K562 (cell line): ENCODE results near the gene PTK7. TPM values are rescaled to one million over a fixed set of nuclear protein-coding genes. Genes with fewer than 3 reads are reported as not detected.
A peak's percentile ranks its signal among the peaks of the same experiment; 100 is the strongest.

Experiments
- ARNT ChIP-seq, 2 experiments: fragments of 450-650 bp; IDR thresholded peaks; 2 replicates each; pipeline ENCODE4 v1.6.1; 2016; ENCODE audit warnings: mild to moderate bottlenecking in 1 of 2
- ATF3 ChIP-seq, 2 experiments: fragments of 450-650 bp in 1 of 2; sonication (generic) in 1 of 2; formaldehyde crosslinking in 1 of 2; IDR thresholded peaks in 1 of 2; conservative IDR thresholded peaks in 1 of 2; 2 replicates each; pipeline versions ENCODE4 v1.6.1 to v1.8.1; 2016 to 2023; ENCODE audit warnings: mild to moderate bottlenecking in 2 of 2, moderate library complexity in 2 of 2, inconsistent platforms in 1 of 2, missing genetic modification reagents in 1 of 2
- DLX4 ChIP-seq: fragments of 250-450 bp; sonication (Bioruptor Pico); IDR thresholded peaks from 2 replicates; pipeline ENCODE4 v1.6.1; 2021; ENCODE audit warnings: mild to moderate bottlenecking
- DPF2 ChIP-seq: fragments of 450-650 bp; IDR thresholded peaks from 2 replicates; pipeline ENCODE4 v1.6.1; 2016
- HNRNPLL ChIP-seq: fragments of 200-400 bp; formaldehyde crosslinking; IDR thresholded peaks from 2 replicates; pipeline ENCODE4 v1.6.1; 2017; ENCODE audit warnings: low read length, low read depth, mild to moderate bottlenecking; ENCODE audit not compliant: poor library complexity, severe bottlenecking
- MGA ChIP-seq: fragments of 450-650 bp; IDR thresholded peaks from 2 replicates; pipeline ENCODE4 v1.6.1; 2016; ENCODE audit warnings: mild to moderate bottlenecking, moderate library complexity
- MTA1 ChIP-seq: fragments of 450-650 bp; IDR thresholded peaks from 2 replicates; pipeline ENCODE4 v1.6.1; 2017; ENCODE audit warnings: borderline replicate concordance
- NFRKB ChIP-seq: fragments of 450-650 bp; IDR thresholded peaks from 2 replicates; pipeline ENCODE4 v1.6.1; 2016; ENCODE audit warnings: low read depth
- RHOXF2B ChIP-seq: fragments of 250-450 bp; sonication (Bioruptor Pico); conservative IDR thresholded peaks from 2 replicates; pipeline ENCODE4 v1.5.1; 2021
- SMAD1 ChIP-seq: fragments of 150-350 bp; IDR thresholded peaks from 2 replicates; pipeline ENCODE4 v1.6.1; 2014; ENCODE audit warnings: low read length, low read depth; ENCODE audit not compliant: partially characterized antibody
- polyA plus RNA-seq, 8 experiments: library from polyadenylated mRNA; depleted of rRNA in 4 of 8; stranded (reverse) in 5 of 8; unstranded in 3 of 8; fragments of >200 nt; fragmentation: Nextera tagmentation in 2 of 8; fragmentation: Illumina TruSeq in 1 of 8; extraction: Ambion mirVana in 2 of 8; extraction: Trizol in 1 of 8; gene quantifications; 2 replicates each; pipeline versions ENCODE4 v1.2.1 to v1.2.3, GENCODE V29; 2011 to 2014; ENCODE audit warnings: inconsistent platforms in 1 of 8, missing spikeins in 1 of 8
- total RNA-seq, 7 experiments: library from RNA; depleted of rRNA in 6 of 7; stranded (reverse); fragments of >200 nt in 6 of 7; fragmentation: Illumina TruSeq in 2 of 7; extraction: Trizol in 2 of 7; gene quantifications; 2 replicates each; pipeline versions ENCODE4 v1.2.1 to v1.2.3, GENCODE V29; 2011 to 2021; ENCODE audit warnings: low replicate concordance in 1 of 7
- TF ChIP-seq, protein P1 (sequence below): fragments of 450-650 bp; IDR thresholded peaks from 2 replicates; pipeline ENCODE4 v1.6.1; 2016; ENCODE audit warnings: borderline replicate concordance

PTK7 gene
- total and polyA plus RNA-seq, 9 of the 15 experiments (the other 6 are each of a cell fraction or from before 2014, with no cell fraction given), result 0.20 to 6.8 (median 4.2) TPM

DNA sequence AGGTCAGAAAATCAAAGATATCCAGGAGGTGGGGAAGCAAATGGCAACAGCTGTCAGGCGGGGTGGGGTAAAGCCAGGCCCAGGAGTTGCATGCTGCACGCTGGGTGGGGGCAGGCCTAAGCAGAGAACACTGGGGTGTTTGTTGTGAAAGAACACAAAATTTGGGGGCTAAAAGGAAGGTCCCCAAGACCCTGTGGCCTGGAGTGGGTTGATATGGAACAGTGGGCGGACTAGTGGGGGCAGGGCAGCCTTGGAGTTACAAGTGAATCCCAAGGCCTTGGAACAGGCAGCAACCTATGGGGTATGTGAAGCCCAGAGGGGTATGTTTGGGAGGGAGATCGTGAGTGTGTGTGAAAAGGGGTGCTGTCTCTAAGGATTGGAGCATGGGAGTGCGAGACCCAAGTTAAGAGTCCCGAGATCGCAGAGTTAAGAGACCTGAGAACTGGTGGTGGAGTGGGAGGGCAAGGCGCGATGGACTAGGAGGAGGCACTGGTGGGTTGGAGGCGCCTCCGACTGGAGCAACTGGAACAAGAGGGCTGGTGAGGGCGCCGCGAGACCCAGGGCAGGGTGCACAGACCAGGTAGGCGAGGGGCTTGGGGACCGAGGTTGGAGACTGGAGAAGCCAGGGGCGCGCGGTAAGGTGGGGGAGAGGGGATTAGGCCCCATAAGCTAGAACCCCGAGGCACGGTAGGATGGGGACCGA lies 23.1 kb upstream of the PTK7 start (continued):
- TF ChIP-seq DLX4 (CRISPR knock-in tag), result no peak
- TF ChIP-seq, protein P1, sequence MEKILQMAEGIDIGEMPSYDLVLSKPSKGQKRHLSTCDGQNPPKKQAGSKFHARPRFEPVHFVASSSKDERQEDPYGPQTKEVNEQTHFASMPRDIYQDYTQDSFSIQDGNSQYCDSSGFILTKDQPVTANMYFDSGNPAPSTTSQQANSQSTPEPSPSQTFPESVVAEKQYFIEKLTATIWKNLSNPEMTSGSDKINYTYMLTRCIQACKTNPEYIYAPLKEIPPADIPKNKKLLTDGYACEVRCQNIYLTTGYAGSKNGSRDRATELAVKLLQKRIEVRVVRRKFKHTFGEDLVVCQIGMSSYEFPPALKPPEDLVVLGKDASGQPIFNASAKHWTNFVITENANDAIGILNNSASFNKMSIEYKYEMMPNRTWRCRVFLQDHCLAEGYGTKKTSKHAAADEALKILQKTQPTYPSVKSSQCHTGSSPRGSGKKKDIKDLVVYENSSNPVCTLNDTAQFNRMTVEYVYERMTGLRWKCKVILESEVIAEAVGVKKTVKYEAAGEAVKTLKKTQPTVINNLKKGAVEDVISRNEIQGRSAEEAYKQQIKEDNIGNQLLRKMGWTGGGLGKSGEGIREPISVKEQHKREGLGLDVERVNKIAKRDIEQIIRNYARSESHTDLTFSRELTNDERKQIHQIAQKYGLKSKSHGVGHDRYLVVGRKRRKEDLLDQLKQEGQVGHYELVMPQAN, result 0 out of 2 replicates have a peak, but pooled peaks have one; percentile 30
- TF ChIP-seq ARNT (IDR thresholded peaks at IDR 0.05), result 0 out of 4 replicates have a peak, but pooled peaks have one; percentile 35 to 36
- 0 out of 2 replicates have a peak, but pooled peaks have one; percentile 6 for TF ChIP-seq MGA
- 0 out of 2 replicates have a peak, but pooled peaks have one; percentile 34 for TF ChIP-seq MTA1
- no peak for TF ChIP-seq RHOXF2B (CRISPR knock-in tag)
- TF ChIP-seq DPF2, result peak; percentile 42; the same call in 1 of the 2 replicates
- no peak for TF ChIP-seq ATF3 (IDR thresholded peaks at IDR 0.05)
- 0 out of 2 replicates have a peak, but pooled peaks have one; percentile 60 for TF ChIP-seq ATF3 (CRISPR knock-in tag; conservative IDR thresholded peaks at IDR 0.05)
- TF ChIP-seq HNRNPLL, result peak; percentile 21
- TF ChIP-seq SMAD1, result peak; percentile 23
- 0 out of 2 replicates have a peak, but pooled peaks have one; percentile 22 for TF ChIP-seq NFRKB
